GM12878 (cell line): Measurements from ENCODE around the gene PSMD8. TPM values are rescaled to one million over a fixed set of nuclear protein-coding genes. Genes with fewer than 3 reads are reported as not detected.
A peak's percentile ranks its signal among the peaks of the same experiment; 100 is the strongest.

Experiments used
- ATAC-seq: fragments of 200-7000 bp; cut with Tn5 transposase; 3 replicates; pipeline ENCODE4 v1.9.1; 2020; ENCODE audit warnings: mild to moderate bottlenecking, moderate library complexity
- BruUV-seq: library from RNA; stranded (reverse); fragments of 400-500 nt; replicated peaks from 2 replicates; lab custom pipeline; 2021; lab: Mats Ljungman, UMichigan
- CTCF ChIA-PET: fragments of 300-600 bp; sonication (Branson Sonifier 250); formaldehyde crosslinking; extraction: SDS; loops from one replicate; lab custom pipeline; 2021; ENCODE audit warnings: inconsistent platforms; lab: Yijun Ruan, JAX
- POLR2A ChIA-PET: fragments of 350-600 bp; formaldehyde crosslinking; extraction: SDS; loops from one replicate; lab custom pipeline; 2021; ENCODE audit warnings: inconsistent platforms; lab: Charles Lee
- RAD21 ChIA-PET: fragments of 300-600 bp; sonication (Branson Sonifier 250); formaldehyde crosslinking; loops from one replicate; lab custom pipeline; 2023; ENCODE audit warnings: antibody characterized with exemption; ENCODE audit not compliant: unreplicated experiment; lab: Charles Lee
- SMC1A ChIA-PET: fragments of 300-600 bp; sonication (Branson Sonifier 250); formaldehyde crosslinking; loops from one replicate; lab custom pipeline; 2023; ENCODE audit not compliant: unreplicated experiment, uncharacterized antibody; lab: Charles Lee
- DNase-seq: peaks from one replicate; pipeline ENCODE4 v3.0.0-alpha.2; 2011; ENCODE audit warnings: low read depth, low spot score
- FAIRE-seq: peaks from 3 replicates; lab custom pipeline; 2011; peaks lifted over from hg19 to GRCh38; lab: Jason Lieb, UNC
- H2AFZ ChIP-seq: 2 replicates; pipeline ENCODE4 v1.6.0; 2011; ENCODE audit warnings: low read depth, low read length, control low read depth; ENCODE audit not compliant: control insufficient read depth
- H3K27ac ChIP-seq: 2 replicates; pipeline ENCODE4 v1.5.1; 2011; ENCODE audit warnings: control low read depth; ENCODE audit not compliant: control insufficient read depth, insufficient read depth
- H3K27me3 ChIP-seq, 2 experiments: replicated peaks in 1 of 2; 2 replicates each; pipeline versions ENCODE4 v1.6.0 to v1.6.1; 2011; ENCODE audit warnings: low read length in 1 of 2; ENCODE audit not compliant: control insufficient read depth in 2 of 2, insufficient read depth in 2 of 2
- H3K36me3 ChIP-seq, 2 experiments: 2 replicates each; pipeline ENCODE4 v1.5.1; 2011; ENCODE audit warnings: low read length in 1 of 2; ENCODE audit not compliant: control insufficient read depth in 2 of 2, insufficient read depth in 2 of 2
- H3K4me1 ChIP-seq: 2 replicates; pipeline ENCODE4 v1.6.1; 2011; ENCODE audit warnings: mild to moderate bottlenecking, low read length, moderate library complexity, mixed read lengths; ENCODE audit not compliant: control insufficient read depth, insufficient read depth
- H3K4me2 ChIP-seq: 2 replicates; pipeline ENCODE4 v1.6.0; 2011; ENCODE audit warnings: control low read depth; ENCODE audit not compliant: control insufficient read depth, insufficient read depth
- H3K4me3 ChIP-seq: fragments of 200-600 bp; sonication (generic); 2 replicates; pipeline ENCODE4 v1.5.1; 2016
- H3K79me2 ChIP-seq: 2 replicates; pipeline ENCODE4 v1.6.0; 2011; ENCODE audit warnings: low read length; ENCODE audit not compliant: control insufficient read depth, insufficient read depth
- H3K9ac ChIP-seq: 2 replicates; pipeline ENCODE4 v1.8.0; 2011; ENCODE audit warnings: low read length, control low read depth, mixed read lengths; ENCODE audit not compliant: control insufficient read depth, insufficient read depth
- H3K9me3 ChIP-seq: replicated peaks from 3 replicates; pipeline ENCODE4 v1.5.1; 2011; ENCODE audit warnings: mild to moderate bottlenecking, low read length; ENCODE audit not compliant: control insufficient read depth, insufficient read depth
- H4K20me1 ChIP-seq: 2 replicates; pipeline ENCODE4 v1.6.0; 2011; ENCODE audit not compliant: control insufficient read depth, insufficient read depth
- MEF2B ChIP-seq: fragments of 450-650 bp; IDR thresholded peaks from 2 replicates; pipeline ENCODE4 v1.6.1; 2018; ENCODE audit warnings: mild to moderate bottlenecking, moderate library complexity; ENCODE audit not compliant: partially characterized antibody, poor library complexity, severe bottlenecking
- NR2F1 ChIP-seq: fragments of 450-650 bp; conservative IDR thresholded peaks from 2 replicates; pipeline ENCODE4 v1.6.1; 2017; ENCODE audit warnings: mild to moderate bottlenecking
- SIN3A ChIP-seq: IDR thresholded peaks from 2 replicates; pipeline ENCODE4 v1.6.1; 2012; ENCODE audit warnings: low read depth, low read length, improper control_type of control experiment
- STAT1 ChIP-seq: fragments of 450-650 bp; conservative IDR thresholded peaks from 2 replicates; pipeline ENCODE4 v1.6.1; 2014; ENCODE audit warnings: antibody characterized with exemption, mild to moderate bottlenecking
- ZSCAN29 ChIP-seq: fragments of 450-650 bp; IDR thresholded peaks from 2 replicates; pipeline ENCODE4 v1.6.1; 2017; ENCODE audit warnings: mild to moderate bottlenecking, moderate library complexity
- WGBS: methylation state at CpG from one replicate; pipeline ENCODE4 v1.1.6; 2016; ENCODE audit warnings: low lambda C conversion rate; ENCODE audit not compliant: insufficient replicate concordance, insufficient coverage; ENCODE audit errors: missing lambda C conversion rate; 5-methylcytosine and 5-hydroxymethylcytosine counted together
- in situ Hi-C: fragments of 300-500 bp; cut with MboI; formaldehyde crosslinking; loops from 9 replicates; pipeline ENCODE4 v1.14.3; 2018; ENCODE audit warnings: mixed read lengths
- intact Hi-C: fragments of 100-400 bp; cut with micrococcal nuclease; formaldehyde crosslinking; loops from one replicate; pipeline ENCODE4 v1.14.2; 2022; ENCODE audit not compliant: unreplicated experiment
- polyA plus RNA-seq, 11 experiments: library from polyadenylated mRNA; depleted of rRNA in 4 of 11; unstranded in 6 of 11; stranded (reverse) in 5 of 11; fragments of >200 nt; fragmentation: Nextera tagmentation in 4 of 11; fragmentation: Illumina TruSeq in 1 of 11; extraction: Ambion mirVana in 4 of 11; extraction: Trizol in 1 of 11; gene quantifications; 1 replicate in 1 of 11; 2 replicates in 10 of 11; pipeline versions ENCODE4 v1.2.1 to v1.2.3, GENCODE V29; 2011 to 2016; ENCODE audit warnings: inconsistent platforms in 2 of 11, missing spikeins in 2 of 11, low read depth in 1 of 11
- total RNA-seq, 4 experiments: library from RNA; depleted of rRNA in 3 of 4; stranded (reverse); fragments of >200 nt in 3 of 4; fragmentation: Illumina TruSeq in 1 of 4; extraction: Trizol in 1 of 4; gene quantifications; 2 replicates each; pipeline versions ENCODE4 v1.2.1 to v1.2.3, GENCODE V29; 2013 to 2021
- TF ChIP-seq, protein P1 (sequence below): fragments of 450-650 bp; IDR thresholded peaks from 2 replicates; pipeline ENCODE4 v1.6.1; 2017; ENCODE audit warnings: mild to moderate bottlenecking, low read depth, inconsistent platforms; ENCODE audit not compliant: poor library complexity, severe bottlenecking
- TF ChIP-seq, protein P2 (sequence below): IDR thresholded peaks from 2 replicates; pipeline ENCODE4 v1.6.1; 2012; ENCODE audit warnings: mild to moderate bottlenecking, low read depth, low read length

PSMD8 gene
- total and polyA plus RNA-seq, 10 of the 15 experiments (the other 5 are each of a cell fraction or from before 2014, with no cell fraction given): 81.2 to 409 (median 268) TPM

DNA sequence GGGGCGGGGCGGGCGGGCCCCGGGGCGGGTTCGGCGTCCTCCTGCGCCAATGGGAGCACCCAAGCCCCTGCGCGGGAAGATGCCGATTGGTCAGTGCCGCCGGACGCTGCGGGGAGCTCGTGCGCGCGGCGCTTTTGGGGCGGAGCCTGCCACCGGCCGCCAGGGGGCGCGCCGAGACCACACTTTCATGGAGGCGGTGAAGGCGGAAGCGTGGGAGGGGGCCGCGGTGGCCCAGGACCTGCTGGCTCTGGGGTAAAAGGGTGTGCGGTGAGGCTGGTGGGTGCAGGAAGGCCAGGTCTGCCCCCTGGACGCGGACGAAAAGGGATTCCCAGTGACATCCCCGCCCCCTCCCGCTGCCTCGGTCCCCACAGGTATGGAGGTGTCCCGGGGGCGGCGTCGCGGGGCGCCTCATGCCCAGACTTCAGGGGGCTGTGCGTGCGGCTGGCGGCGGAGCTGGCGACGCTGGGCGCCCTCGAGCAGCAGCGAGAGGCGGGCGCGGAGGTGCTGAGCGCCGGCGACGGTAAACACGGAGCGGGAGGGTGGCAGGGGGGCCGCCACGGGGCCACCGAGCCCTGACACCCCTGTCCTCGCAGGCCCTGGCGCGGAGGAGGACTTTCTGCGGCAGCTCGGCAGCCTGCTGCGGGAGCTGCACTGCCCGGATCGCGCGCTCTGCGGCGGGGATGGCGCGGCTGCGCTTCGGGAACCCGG is 28.8 kb downstream of the PSMD8 start, which contains the start of gene FAM98C (continued):
- TF ChIP-seq ZSCAN29: peak; percentile 41; the same call in 1 of the 2 replicates
- TF ChIP-seq SIN3A: peak; percentile 60; the same call in 1 of the 2 replicates
- TF ChIP-seq, protein P1, sequence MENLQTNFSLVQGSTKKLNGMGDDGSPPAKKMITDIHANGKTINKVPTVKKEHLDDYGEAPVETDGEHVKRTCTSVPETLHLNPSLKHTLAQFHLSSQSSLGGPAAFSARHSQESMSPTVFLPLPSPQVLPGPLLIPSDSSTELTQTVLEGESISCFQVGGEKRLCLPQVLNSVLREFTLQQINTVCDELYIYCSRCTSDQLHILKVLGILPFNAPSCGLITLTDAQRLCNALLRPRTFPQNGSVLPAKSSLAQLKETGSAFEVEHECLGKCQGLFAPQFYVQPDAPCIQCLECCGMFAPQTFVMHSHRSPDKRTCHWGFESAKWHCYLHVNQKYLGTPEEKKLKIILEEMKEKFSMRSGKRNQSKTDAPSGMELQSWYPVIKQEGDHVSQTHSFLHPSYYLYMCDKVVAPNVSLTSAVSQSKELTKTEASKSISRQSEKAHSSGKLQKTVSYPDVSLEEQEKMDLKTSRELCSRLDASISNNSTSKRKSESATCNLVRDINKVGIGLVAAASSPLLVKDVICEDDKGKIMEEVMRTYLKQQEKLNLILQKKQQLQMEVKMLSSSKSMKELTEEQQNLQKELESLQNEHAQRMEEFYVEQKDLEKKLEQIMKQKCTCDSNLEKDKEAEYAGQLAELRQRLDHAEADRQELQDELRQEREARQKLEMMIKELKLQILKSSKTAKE: no peak

DNA sequence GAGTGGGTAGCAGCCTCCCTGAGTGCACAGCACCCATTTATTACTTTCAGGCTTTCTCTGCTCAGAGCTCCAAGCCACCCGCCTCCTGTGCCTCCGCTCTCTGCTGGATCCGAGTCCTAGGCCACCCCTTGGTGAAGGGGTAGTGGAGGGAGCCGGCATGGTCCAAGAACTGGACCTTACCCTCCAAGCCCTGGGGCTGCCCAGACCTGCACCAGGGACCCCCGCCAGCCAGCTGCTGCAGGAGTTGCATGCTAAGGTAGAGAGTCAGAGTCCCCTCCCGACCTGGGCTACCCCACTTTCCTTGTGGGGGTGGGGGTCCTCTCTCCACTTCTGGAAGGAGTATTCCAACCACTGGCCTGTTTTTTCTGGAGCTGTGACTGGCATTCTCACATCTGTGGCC is 30.5 kb downstream of the PSMD8 start:
- no peak overlapping the region for H3K4me3 ChIP-seq
- no peaks in the 10 kb centered on the region for H3K79me2 ChIP-seq
- CTCF ChIA-PET: interaction anchor here (0.8 to 3.2 kb wide), 7 partner anchors 21 to 526 kb away, joined by 3 to 25 read pairs (median 4); partner anchors contain the start of genes MRPS12, PSMD8 and SARS2
- no TSS peak for BruUV-seq
- no peaks in the 10 kb centered on the region for H3K27me3 ChIP-seq
- SMC1A ChIA-PET: interaction anchor here (1.3 to 3.8 kb wide), 2 partner anchors 12 to 22 kb away, joined by 3 to 17 read pairs; partner anchors contain the start of gene RASGRP4
- ATAC-seq: no peak
- no peak for TF ChIP-seq NR2F1
- TF ChIP-seq STAT1: no peak
- no peak for TF ChIP-seq MEF2B
- TF ChIP-seq, protein P2, sequence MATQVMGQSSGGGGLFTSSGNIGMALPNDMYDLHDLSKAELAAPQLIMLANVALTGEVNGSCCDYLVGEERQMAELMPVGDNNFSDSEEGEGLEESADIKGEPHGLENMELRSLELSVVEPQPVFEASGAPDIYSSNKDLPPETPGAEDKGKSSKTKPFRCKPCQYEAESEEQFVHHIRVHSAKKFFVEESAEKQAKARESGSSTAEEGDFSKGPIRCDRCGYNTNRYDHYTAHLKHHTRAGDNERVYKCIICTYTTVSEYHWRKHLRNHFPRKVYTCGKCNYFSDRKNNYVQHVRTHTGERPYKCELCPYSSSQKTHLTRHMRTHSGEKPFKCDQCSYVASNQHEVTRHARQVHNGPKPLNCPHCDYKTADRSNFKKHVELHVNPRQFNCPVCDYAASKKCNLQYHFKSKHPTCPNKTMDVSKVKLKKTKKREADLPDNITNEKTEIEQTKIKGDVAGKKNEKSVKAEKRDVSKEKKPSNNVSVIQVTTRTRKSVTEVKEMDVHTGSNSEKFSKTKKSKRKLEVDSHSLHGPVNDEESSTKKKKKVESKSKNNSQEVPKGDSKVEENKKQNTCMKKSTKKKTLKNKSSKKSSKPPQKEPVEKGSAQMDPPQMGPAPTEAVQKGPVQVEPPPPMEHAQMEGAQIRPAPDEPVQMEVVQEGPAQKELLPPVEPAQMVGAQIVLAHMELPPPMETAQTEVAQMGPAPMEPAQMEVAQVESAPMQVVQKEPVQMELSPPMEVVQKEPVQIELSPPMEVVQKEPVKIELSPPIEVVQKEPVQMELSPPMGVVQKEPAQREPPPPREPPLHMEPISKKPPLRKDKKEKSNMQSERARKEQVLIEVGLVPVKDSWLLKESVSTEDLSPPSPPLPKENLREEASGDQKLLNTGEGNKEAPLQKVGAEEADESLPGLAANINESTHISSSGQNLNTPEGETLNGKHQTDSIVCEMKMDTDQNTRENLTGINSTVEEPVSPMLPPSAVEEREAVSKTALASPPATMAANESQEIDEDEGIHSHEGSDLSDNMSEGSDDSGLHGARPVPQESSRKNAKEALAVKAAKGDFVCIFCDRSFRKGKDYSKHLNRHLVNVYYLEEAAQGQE: no peak
- TF ChIP-seq, all 136 proteins: peak for 0
- no peaks in the 10 kb centered on the region for H3K9me3 ChIP-seq
- in situ Hi-C loops (loop anchor here (25.0 kb wide), 1 partner anchor 232 kb away; the partner anchor contains the start of gene ACTN4), intact Hi-C loops (loop anchor here (5.0 kb wide), 3 partner anchors 102 to 527 kb away; partner anchors contain the start of genes MRPS12 and SARS2)
- no peak overlapping the region for H2AFZ ChIP-seq
- H3K4me1 ChIP-seq: no peaks in the 10 kb centered on the region
- POLR2A ChIA-PET: interaction anchor here (0.5 kb wide), 1 partner anchor 241 kb away, joined by 3 read pairs; no protein-coding TSS in a partner anchor
- FAIRE-seq (no peak), DNase-seq (no peak)
- WGBS: 95% methylated on average over 6 of the region's 6 CpGs
- H3K27ac ChIP-seq: no peak overlapping the region
- H3K4me2 ChIP-seq: no peak overlapping the region
- H3K9ac ChIP-seq: no peak overlapping the region
- RAD21 ChIA-PET: interaction anchor here (1.3 to 3.1 kb wide), 4 partner anchors 21 to 230 kb away, joined by 3 to 24 read pairs (median 10); partner anchors contain the start of gene RASGRP4
- H4K20me1 ChIP-seq: no peaks in the 10 kb centered on the region
- H3K36me3 ChIP-seq: no peaks in the 10 kb centered on the region
